GM12873 (cell line): ENCODE measurements around the gene VASP.

Source experiments
- TF ChIP-seq, protein P1 (sequence below): IDR thresholded peaks from 2 replicates; pipeline ENCODE4 v1.5.1; 2012; ENCODE audit warnings: low read depth, mild to moderate bottlenecking, moderate library complexity, low read length, control low read depth; ENCODE audit not compliant: insufficient read depth; ENCODE audit errors: missing control alignments

VASP gene

DNA sequence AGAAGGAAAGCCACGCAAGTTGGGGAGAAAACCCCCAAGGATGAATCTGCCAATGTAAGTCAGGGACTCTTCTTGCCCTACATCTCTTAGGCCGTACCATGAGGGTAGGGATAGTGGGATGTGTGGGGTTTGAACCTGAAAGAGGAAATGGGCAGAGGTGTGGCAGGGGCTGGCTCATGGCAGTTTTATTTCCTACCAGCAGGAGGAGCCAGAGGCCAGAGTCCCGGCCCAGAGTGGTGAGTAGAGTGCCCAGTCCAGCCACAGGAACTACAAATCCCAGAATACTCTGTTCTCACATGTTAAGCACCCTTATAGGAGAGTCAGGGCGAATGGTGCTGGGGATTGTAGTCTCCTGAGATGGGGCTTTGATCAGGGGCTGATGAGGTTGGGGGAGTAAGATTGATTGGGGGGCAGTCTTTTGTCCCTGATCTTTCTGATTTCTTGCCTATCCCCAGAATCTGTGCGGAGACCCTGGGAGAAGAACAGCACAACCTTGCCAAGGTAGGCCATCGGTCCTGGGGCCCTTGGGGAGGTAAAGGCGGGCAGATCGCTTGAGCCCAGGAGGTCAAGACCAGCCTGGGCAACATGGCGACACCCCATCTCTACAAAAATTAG is 16.5 kb downstream of the VASP start:
- TF ChIP-seq, protein P1, sequence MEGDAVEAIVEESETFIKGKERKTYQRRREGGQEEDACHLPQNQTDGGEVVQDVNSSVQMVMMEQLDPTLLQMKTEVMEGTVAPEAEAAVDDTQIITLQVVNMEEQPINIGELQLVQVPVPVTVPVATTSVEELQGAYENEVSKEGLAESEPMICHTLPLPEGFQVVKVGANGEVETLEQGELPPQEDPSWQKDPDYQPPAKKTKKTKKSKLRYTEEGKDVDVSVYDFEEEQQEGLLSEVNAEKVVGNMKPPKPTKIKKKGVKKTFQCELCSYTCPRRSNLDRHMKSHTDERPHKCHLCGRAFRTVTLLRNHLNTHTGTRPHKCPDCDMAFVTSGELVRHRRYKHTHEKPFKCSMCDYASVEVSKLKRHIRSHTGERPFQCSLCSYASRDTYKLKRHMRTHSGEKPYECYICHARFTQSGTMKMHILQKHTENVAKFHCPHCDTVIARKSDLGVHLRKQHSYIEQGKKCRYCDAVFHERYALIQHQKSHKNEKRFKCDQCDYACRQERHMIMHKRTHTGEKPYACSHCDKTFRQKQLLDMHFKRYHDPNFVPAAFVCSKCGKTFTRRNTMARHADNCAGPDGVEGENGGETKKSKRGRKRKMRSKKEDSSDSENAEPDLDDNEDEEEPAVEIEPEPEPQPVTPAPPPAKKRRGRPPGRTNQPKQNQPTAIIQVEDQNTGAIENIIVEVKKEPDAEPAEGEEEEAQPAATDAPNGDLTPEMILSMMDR = peak; percentile 90

- TF ChIP-seq, protein P1 = no peak
Measured at GRCh38 chr19:45524575-45525129, 17.4 kb downstream of the VASP start.

- TF ChIP-seq, protein P1 = no peak
Measured at GRCh38 chr19:45526143-45526542, 18.9 kb downstream of the VASP start.

GRCh38 chr19:45526971-45527370 is 19.7 kb downstream of the VASP start:
- TF ChIP-seq, protein P1 = no peak

GRCh38 chr19:45527731-45528130 is 20.5 kb downstream of the VASP start:
- TF ChIP-seq, protein P1 = no peak

DNA sequence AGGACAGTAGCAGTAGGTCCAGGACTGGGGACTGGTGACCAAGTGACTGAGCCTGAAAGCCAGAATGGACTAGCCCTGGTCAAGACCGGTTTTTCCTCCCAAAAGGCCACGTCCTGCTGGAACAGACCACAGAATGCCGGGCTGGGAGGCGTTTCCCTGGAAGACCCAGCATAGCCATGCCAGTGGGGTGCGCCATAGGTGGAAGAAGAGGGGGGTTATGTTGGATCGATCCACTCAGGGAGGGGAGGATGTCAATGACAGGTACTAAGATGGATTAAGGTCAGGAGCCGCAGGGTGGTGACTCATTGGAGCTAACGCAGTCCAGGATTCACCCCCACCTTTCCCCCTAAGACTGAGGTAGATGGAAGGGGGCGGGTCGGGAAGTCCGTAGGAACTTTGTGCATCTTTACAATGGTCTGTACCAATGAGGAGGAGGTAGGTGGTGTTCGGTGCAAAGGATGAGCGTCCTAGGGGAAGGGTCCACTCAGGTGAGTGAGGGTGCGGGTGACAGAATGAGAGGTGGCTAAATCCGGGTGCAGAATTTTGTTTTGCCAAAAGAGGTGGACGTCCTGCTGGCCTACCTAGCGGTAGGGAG is 21.0 kb downstream of the VASP start:
- TF ChIP-seq, protein P1 = no peak

DNA sequence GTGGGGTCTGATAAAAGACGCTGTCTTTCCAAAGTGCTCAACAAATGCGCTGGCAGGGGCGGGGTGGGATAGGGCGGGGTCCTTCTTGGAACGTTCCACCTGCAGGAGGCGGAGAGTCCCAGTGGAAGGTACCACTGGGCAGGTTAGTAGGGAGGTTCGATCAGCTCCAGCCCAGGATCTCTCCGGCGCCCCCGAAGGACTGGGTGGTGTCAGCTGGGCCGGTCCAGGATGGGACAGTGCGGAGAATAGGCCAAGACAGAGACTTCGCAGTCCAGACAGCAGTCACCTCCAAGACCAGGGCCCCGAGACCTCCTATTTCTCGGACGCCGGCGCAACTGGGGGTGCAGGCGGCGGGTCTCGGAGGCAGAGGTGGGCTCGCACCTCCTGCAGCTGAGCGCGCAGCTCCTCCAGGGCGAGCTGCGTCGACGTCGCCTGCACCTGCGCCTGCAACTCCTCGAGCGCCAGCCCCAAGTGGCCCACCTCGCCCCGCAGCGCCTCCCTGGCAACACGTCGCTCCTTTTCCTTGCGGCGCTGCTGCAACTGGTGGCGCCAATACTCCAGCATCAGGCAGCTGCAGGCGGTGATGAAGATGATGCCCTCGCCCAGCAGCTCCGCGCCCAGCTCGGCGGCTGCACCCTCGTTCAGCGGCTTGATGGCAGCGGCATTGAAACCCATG is 21.6 kb downstream of the VASP start:
- TF ChIP-seq, protein P1 = no peak
